Measurements from ENCODE around the gene ZMYND19.
"Not testable (repeated sequence)": the region's sequence is repeated elsewhere in the genome, so short reads cannot be mapped to it uniquely, and the experiment has no call there.

The ZMYND19 gene

GRCh38 chr9:137626464-137626863 lies 36.2 kb upstream of the ZMYND19 start:
- Histone ChIP-seq H2AFZ (ENCODE audit: low read length, unreplicated experiment) (no peak overlapping the region), H3K27ac (ENCODE audit: low read depth, low read length) (no peak overlapping the region), H3K27me3 (ENCODE audit: insufficient read depth, low read length) (no peaks in the 10 kb centered on the region), H3K79me2 (ENCODE audit: control insufficient read depth, insufficient read depth, low read length, unreplicated experiment) (peaks cover 85% of the 10 kb centered on the region), H3K4me1 (ENCODE audit: control insufficient read depth, insufficient read depth, low read length, unreplicated experiment) (peaks cover 13% of the 10 kb centered on the region), H3K36me3 (ENCODE audit: insufficient read depth, low read length) (no peaks in the 10 kb centered on the region), H3K4me3 (ENCODE audit: low read depth, low read length) (no peak overlapping the region)

GRCh38 chr9:137622211-137622610 lies 31.9 kb upstream of the ZMYND19 start:
- H2AFZ ChIP-seq (ENCODE audit: low read length, unreplicated experiment); H3K27ac ChIP-seq (ENCODE audit: low read depth, low read length); H3K36me3 ChIP-seq (ENCODE audit: insufficient read depth, low read length); H3K4me3 ChIP-seq (ENCODE audit: low read depth, low read length); H3K27me3 ChIP-seq (ENCODE audit: insufficient read depth, low read length): not testable (repeated sequence)
- Histone ChIP-seq H3K4me1 (ENCODE audit: control insufficient read depth, insufficient read depth, low read length, unreplicated experiment) (peaks cover 22% of the 10 kb centered on the region), H3K79me2 (ENCODE audit: control insufficient read depth, insufficient read depth, low read length, unreplicated experiment) (peaks cover 85% of the 10 kb centered on the region)

GRCh38 chr9:137621131-137621757 lies 30.9 kb upstream of the ZMYND19 start:
- Histone ChIP-seq H3K27me3 (ENCODE audit: insufficient read depth, low read length) (no peaks in the 10 kb centered on the region), H3K79me2 (ENCODE audit: control insufficient read depth, insufficient read depth, low read length, unreplicated experiment) (peaks cover 84% of the 10 kb centered on the region), H3K4me3 (ENCODE audit: low read depth, low read length) (peak overlapping the region; percentile 86), H3K27ac (ENCODE audit: low read depth, low read length) (no peak overlapping the region), H3K36me3 (ENCODE audit: insufficient read depth, low read length) (0 out of 2 replicates have a peak, but pooled peaks cover 4% of the 10 kb centered on the region), H2AFZ (ENCODE audit: low read length, unreplicated experiment) (no peak overlapping the region), H3K4me1 (ENCODE audit: control insufficient read depth, insufficient read depth, low read length, unreplicated experiment) (peaks cover 22% of the 10 kb centered on the region)

- 0 out of 2 replicates have a peak, but pooled peaks cover 4% of the 10 kb centered on the region for H3K36me3 ChIP-seq (ENCODE audit: insufficient read depth, low read length)
- H3K4me3 ChIP-seq (ENCODE audit: low read depth, low read length) = peak overlapping the region; percentile 86
- no peak overlapping the region for H3K27ac ChIP-seq (ENCODE audit: low read depth, low read length)
- H2AFZ ChIP-seq (ENCODE audit: low read length, unreplicated experiment) = no peak overlapping the region
- peaks cover 22% of the 10 kb centered on the region for H3K4me1 ChIP-seq (ENCODE audit: control insufficient read depth, insufficient read depth, low read length, unreplicated experiment)
- H3K79me2 ChIP-seq (ENCODE audit: control insufficient read depth, insufficient read depth, low read length, unreplicated experiment) = peaks cover 82% of the 10 kb centered on the region
- H3K27me3 ChIP-seq (ENCODE audit: insufficient read depth, low read length) = no peaks in the 10 kb centered on the region
These were observed 30.3 kb upstream of the ZMYND19 start for GRCh38 chr9:137620581-137620980.

GRCh38 chr9:137620048-137620405 lies 29.7 kb upstream of the ZMYND19 start:
- H2AFZ ChIP-seq (ENCODE audit: low read length, unreplicated experiment) = no peak overlapping the region
- peaks cover 77% of the 10 kb centered on the region for H3K79me2 ChIP-seq (ENCODE audit: control insufficient read depth, insufficient read depth, low read length, unreplicated experiment)
- 0 out of 2 replicates have a peak, but pooled peaks cover 4% of the 10 kb centered on the region for H3K36me3 ChIP-seq (ENCODE audit: insufficient read depth, low read length)
- H3K4me1 ChIP-seq (ENCODE audit: control insufficient read depth, insufficient read depth, low read length, unreplicated experiment) = peaks cover 22% of the 10 kb centered on the region
- H3K27ac ChIP-seq (ENCODE audit: low read depth, low read length) = peak overlapping the region; percentile 43; the same call in 1 of the 2 replicates
- H3K27me3 ChIP-seq (ENCODE audit: insufficient read depth, low read length) = no peaks in the 10 kb centered on the region
- H3K4me3 ChIP-seq (ENCODE audit: low read depth, low read length) = peak overlapping the region; percentile 86

- peak overlapping the region; percentile 19 for H2AFZ ChIP-seq (ENCODE audit: low read length, unreplicated experiment)
- peak overlapping the region; percentile 43 for H3K27ac ChIP-seq (ENCODE audit: low read depth, low read length)
- H3K27me3 ChIP-seq (ENCODE audit: insufficient read depth, low read length) = no peaks in the 10 kb centered on the region
- H3K36me3 ChIP-seq (ENCODE audit: insufficient read depth, low read length) = 0 out of 2 replicates have a peak, but pooled peaks cover 4% of the 10 kb centered on the region
- H3K79me2 ChIP-seq (ENCODE audit: control insufficient read depth, insufficient read depth, low read length, unreplicated experiment) = peaks cover 71% of the 10 kb centered on the region
- peak overlapping the region; percentile 86 for H3K4me3 ChIP-seq (ENCODE audit: low read depth, low read length)
- peaks cover 22% of the 10 kb centered on the region for H3K4me1 ChIP-seq (ENCODE audit: control insufficient read depth, insufficient read depth, low read length, unreplicated experiment)
These were observed 29.1 kb upstream of the ZMYND19 start for GRCh38 chr9:137619240-137620047.

- Histone ChIP-seq H3K4me1 (ENCODE audit: control insufficient read depth, insufficient read depth, low read length, unreplicated experiment) (peaks cover 22% of the 10 kb centered on the region), H3K27ac (ENCODE audit: low read depth, low read length) (peak within 1 kb of the TSS; percentile 87), H2AFZ (ENCODE audit: low read length, unreplicated experiment) (peak within 1 kb of the TSS; percentile 67), H3K4me3 (ENCODE audit: low read depth, low read length) (peak within 1 kb of the TSS; percentile 99), H3K79me2 (ENCODE audit: control insufficient read depth, insufficient read depth, low read length, unreplicated experiment) (peaks cover 60% of the 10 kb centered on the region), H3K36me3 (ENCODE audit: insufficient read depth, low read length) (0 out of 2 replicates have a peak, but pooled peaks cover 7% of the 10 kb centered on the region), H3K27me3 (ENCODE audit: insufficient read depth, low read length) (no peaks in the 10 kb centered on the region)
These were observed 28.1 kb upstream of the ZMYND19 start, which contains the start of gene EHMT1 for GRCh38 chr9:137618105-137619067. TSS of gene EHMT1 (plus strand) at chr9:137619005. CDS start at chr9:137619029, 24 bp downstream.

- H3K27ac ChIP-seq (ENCODE audit: low read depth, low read length) = no peak overlapping the region
- peaks cover 34% of the 10 kb centered on the region for H3K79me2 ChIP-seq (ENCODE audit: control insufficient read depth, insufficient read depth, low read length, unreplicated experiment)
- peaks cover 33% of the 10 kb centered on the region for H3K4me1 ChIP-seq (ENCODE audit: control insufficient read depth, insufficient read depth, low read length, unreplicated experiment)
- H3K36me3 ChIP-seq (ENCODE audit: insufficient read depth, low read length) = 0 out of 2 replicates have a peak, but pooled peaks cover 7% of the 10 kb centered on the region
- no peak overlapping the region for H2AFZ ChIP-seq (ENCODE audit: low read length, unreplicated experiment)
- no peak overlapping the region for H3K4me3 ChIP-seq (ENCODE audit: low read depth, low read length)
- H3K27me3 ChIP-seq (ENCODE audit: insufficient read depth, low read length) = no peaks in the 10 kb centered on the region
These were observed 25.1 kb upstream of the ZMYND19 start for GRCh38 chr9:137615387-137615871.

GRCh38 chr9:137614631-137615386 lies 24.5 kb upstream of the ZMYND19 start:
- no peak overlapping the region for H2AFZ ChIP-seq (ENCODE audit: low read length, unreplicated experiment)
- H3K4me3 ChIP-seq (ENCODE audit: low read depth, low read length) = no peak overlapping the region
- H3K36me3 ChIP-seq (ENCODE audit: insufficient read depth, low read length) = 0 out of 2 replicates have a peak, but pooled peaks cover 7% of the 10 kb centered on the region
- H3K79me2 ChIP-seq (ENCODE audit: control insufficient read depth, insufficient read depth, low read length, unreplicated experiment) = peaks cover 27% of the 10 kb centered on the region
- H3K27me3 ChIP-seq (ENCODE audit: insufficient read depth, low read length) = no peaks in the 10 kb centered on the region
- peaks cover 29% of the 10 kb centered on the region for H3K4me1 ChIP-seq (ENCODE audit: control insufficient read depth, insufficient read depth, low read length, unreplicated experiment)
- no peak overlapping the region for H3K27ac ChIP-seq (ENCODE audit: low read depth, low read length)

All from ACC112 (cell line).